H9 (cell line): ENCODE measurements around the gene LPAR6. TPM values are rescaled to one million over a fixed set of nuclear protein-coding genes. Genes with fewer than 3 reads are reported as not detected.

ENCODE experiments used
- DNase-seq: peaks from one replicate; pipeline ENCODE4 v3.0.0-alpha.2; 2017
- H2AFZ ChIP-seq: one replicate; pipeline ENCODE4 v1.6.1; 2013; ENCODE audit warnings: mild to moderate bottlenecking, low read length, control low read depth, moderate library complexity
- H2AK5ac ChIP-seq: 2 replicates; pipeline ENCODE4 v1.6.1; 2013; ENCODE audit warnings: low read length, control low read depth, mixed read lengths; ENCODE audit not compliant: insufficient read length
- H2BK120ac ChIP-seq: one replicate; pipeline ENCODE4 v1.6.1; 2013; ENCODE audit warnings: low read depth, mild to moderate bottlenecking, low read length, control low read depth, inconsistent platforms; ENCODE audit not compliant: poor library complexity, severe bottlenecking
- H2BK12ac ChIP-seq: 2 replicates; pipeline ENCODE4 v1.6.1; 2013; ENCODE audit warnings: low read length, control low read depth, mixed read lengths, low read depth; ENCODE audit not compliant: insufficient read length
- H2BK15ac ChIP-seq: 2 replicates; pipeline ENCODE4 v1.6.1; 2013; ENCODE audit warnings: low read depth, low read length, control low read depth
- H2BK20ac ChIP-seq: one replicate; pipeline ENCODE4 v1.6.1; 2013; ENCODE audit warnings: low read depth, mild to moderate bottlenecking, low read length, control low read depth, inconsistent platforms; ENCODE audit not compliant: poor library complexity, severe bottlenecking
- H2BK5ac ChIP-seq: 2 replicates; pipeline ENCODE4 v1.6.1; 2013; ENCODE audit warnings: low read length, control low read depth, mixed read lengths; ENCODE audit not compliant: insufficient read length
- H3K14ac ChIP-seq: 2 replicates; pipeline ENCODE4 v1.6.1; 2013; ENCODE audit warnings: low read length, control low read depth; ENCODE audit not compliant: insufficient read depth
- H3K18ac ChIP-seq: 2 replicates; pipeline ENCODE4 v1.6.1; 2013; ENCODE audit warnings: low read depth, mild to moderate bottlenecking, mixed read lengths, low read length, control low read depth; ENCODE audit not compliant: insufficient read length
- H3K23ac ChIP-seq: 2 replicates; pipeline ENCODE4 v1.6.1; 2013; ENCODE audit warnings: low read length, control low read depth, mixed read lengths, low read depth; ENCODE audit not compliant: insufficient read length
- H3K23me2 ChIP-seq: 2 replicates; pipeline ENCODE4 v1.6.1; 2013; ENCODE audit warnings: low read depth, mild to moderate bottlenecking, mixed read lengths, low read length, control low read depth; ENCODE audit not compliant: insufficient read length, poor library complexity, severe bottlenecking
- H3K27ac ChIP-seq: 2 replicates; pipeline ENCODE4 v1.5.1; 2013; ENCODE audit warnings: low read length, control low read depth, mixed read lengths, low read depth; ENCODE audit not compliant: insufficient read length
- H3K27me3 ChIP-seq: 2 replicates; pipeline ENCODE4 v1.6.1; 2013; ENCODE audit warnings: low read length, control low read depth, inconsistent platforms; ENCODE audit not compliant: insufficient read depth
- H3K4ac ChIP-seq: 2 replicates; pipeline ENCODE4 v1.6.1; 2013; ENCODE audit warnings: low read depth, mild to moderate bottlenecking, control low read depth, inconsistent platforms, low read length, moderate library complexity
- H3K4me1 ChIP-seq: 2 replicates; pipeline ENCODE4 v1.6.1; 2013; ENCODE audit warnings: low read length, control low read depth, inconsistent platforms; ENCODE audit not compliant: insufficient read depth
- H3K4me2 ChIP-seq: 2 replicates; pipeline ENCODE4 v1.6.1; 2013; ENCODE audit warnings: low read length, control low read depth, mixed read lengths; ENCODE audit not compliant: insufficient read length, insufficient read depth
- H3K56ac ChIP-seq: 2 replicates; pipeline ENCODE4 v1.6.1; 2013; ENCODE audit warnings: low read depth, mild to moderate bottlenecking, mixed read lengths, low read length, control low read depth; ENCODE audit not compliant: insufficient read length
- H3K79me1 ChIP-seq: 2 replicates; pipeline ENCODE4 v1.6.1; 2013; ENCODE audit warnings: low read depth, mild to moderate bottlenecking, moderate library complexity, low read length, control low read depth, inconsistent platforms; ENCODE audit not compliant: insufficient read depth, poor library complexity, severe bottlenecking
- H3K79me2 ChIP-seq: 2 replicates; pipeline ENCODE4 v1.6.1; 2013; ENCODE audit warnings: low read length, control low read depth, inconsistent platforms; ENCODE audit not compliant: insufficient read depth
- H3K9ac ChIP-seq: 2 replicates; pipeline ENCODE4 v1.6.1; 2013; ENCODE audit warnings: low read length, control low read depth, mixed read lengths; ENCODE audit not compliant: insufficient read length; ENCODE audit errors: extremely low read depth
- H3K9me3 ChIP-seq: one replicate; pipeline ENCODE4 v1.6.1; 2013; ENCODE audit warnings: low read depth, low read length, inconsistent platforms; ENCODE audit not compliant: control insufficient read depth
- H3T11ph ChIP-seq: one replicate; pipeline ENCODE4 v1.6.1; 2013; ENCODE audit warnings: mild to moderate bottlenecking, low read length, control low read depth, inconsistent platforms
- H4K20me1 ChIP-seq: one replicate; pipeline ENCODE4 v1.6.1; 2013; ENCODE audit not compliant: control insufficient read depth, insufficient read length, insufficient read depth
- H4K5ac ChIP-seq: 2 replicates; pipeline ENCODE4 v1.6.1; 2013; ENCODE audit warnings: low read depth, mild to moderate bottlenecking, mixed read lengths, low read length, control low read depth; ENCODE audit not compliant: insufficient read length
- H4K8ac ChIP-seq: replicated peaks from 2 replicates; pipeline ENCODE4 v1.6.1; 2013; ENCODE audit warnings: low read length, control low read depth, mixed read lengths, low read depth; ENCODE audit not compliant: insufficient read length
- H4K91ac ChIP-seq: 2 replicates; pipeline ENCODE4 v1.6.1; 2013; ENCODE audit warnings: low read depth, mild to moderate bottlenecking, moderate library complexity, mixed read lengths, low read length, control low read depth; ENCODE audit not compliant: insufficient read length
- H3K27ac Mint-ChIP-seq, 3 experiments: 2 replicates in 2 of 3; 3 replicates in 1 of 3; pipeline ENCODE4 v1.8.0; 2020 to 2021; ENCODE audit warnings: mixed read lengths in 3 of 3, mild to moderate bottlenecking in 1 of 3, moderate library complexity in 1 of 3
- H3K27me3 Mint-ChIP-seq: 2 replicates; pipeline ENCODE4 v1.8.0; 2021; ENCODE audit warnings: low read depth, mild to moderate bottlenecking, moderate library complexity, mixed read lengths
- H3K36me3 Mint-ChIP-seq, 3 experiments: 2 replicates in 2 of 3; 3 replicates in 1 of 3; pipeline ENCODE4 v1.8.0; 2020 to 2021; ENCODE audit warnings: low read depth in 3 of 3, mixed read lengths in 3 of 3; ENCODE audit not compliant: insufficient read depth in 1 of 3
- H3K4me1 Mint-ChIP-seq, 2 experiments: 2 replicates each; pipeline ENCODE4 v1.8.0; 2020; ENCODE audit warnings: mixed read lengths in 2 of 2
- H3K4me3 Mint-ChIP-seq, 2 experiments: 2 replicates in 1 of 2; 3 replicates in 1 of 2; pipeline ENCODE4 v1.8.0; 2020 to 2021; ENCODE audit warnings: mild to moderate bottlenecking in 2 of 2, mixed read lengths in 2 of 2, moderate library complexity in 1 of 2
- H3K9me3 Mint-ChIP-seq, 2 experiments: 2 replicates in 1 of 2; 3 replicates in 1 of 2; pipeline ENCODE4 v1.8.0; 2020; ENCODE audit warnings: mild to moderate bottlenecking in 2 of 2, mixed read lengths in 2 of 2, moderate library complexity in 1 of 2
- WGBS: extraction: QIAGEN DNeasy Blood & Tissue Kit; methylation state at CpG from one replicate; pipeline ENCODE4 v1.1.7; 2013; ENCODE audit warnings: missing lambda C conversion rate, low lambda C conversion rate, mixed read lengths; ENCODE audit not compliant: insufficient read length; ENCODE audit errors: extremely low coverage; 5-methylcytosine and 5-hydroxymethylcytosine counted together
- total RNA-seq: library from RNA; stranded (reverse); gene quantifications from 2 replicates; pipeline ENCODE4 v1.2.1, GENCODE V29; 2021
- TF ChIP-seq, protein P1 (sequence below): fragments of 200-600 bp; sonication (generic); conservative IDR thresholded peaks from 3 replicates; pipeline ENCODE4 v1.8.0; 2021; ENCODE audit warnings: antibody characterized with exemption, mild to moderate bottlenecking

The LPAR6 gene
- total RNA-seq, 1 experiment from 2014 or later = 4.2 TPM

DNA sequence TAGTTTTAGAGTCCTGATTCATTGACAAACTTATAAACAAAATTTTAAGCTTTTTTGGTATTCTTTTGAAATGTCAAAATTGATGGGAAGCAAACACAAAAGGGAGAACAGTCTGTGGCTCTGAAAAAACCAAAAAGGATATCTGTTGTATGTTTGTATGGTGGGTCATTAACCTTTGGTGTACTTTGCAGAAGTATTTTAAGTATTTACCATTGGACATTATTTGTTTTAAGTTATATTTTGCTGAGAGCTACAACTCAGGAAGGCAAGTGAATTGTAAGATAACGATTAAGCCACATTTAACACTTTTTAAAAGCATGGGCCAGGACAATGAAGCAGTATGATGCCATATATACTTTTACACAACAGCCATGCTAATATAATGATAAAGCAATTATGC is 15.2 kb downstream of the LPAR6 start:
- H3K27ac ChIP-seq = no peak overlapping the region
- H3K9ac ChIP-seq = no peak overlapping the region
- no peaks in the 10 kb centered on the region for H4K20me1 ChIP-seq
- H3K27ac Mint-ChIP-seq = no peak overlapping the region
- H2BK12ac ChIP-seq = no peak overlapping the region
- no peak overlapping the region for H3K56ac ChIP-seq
- no peak overlapping the region for H4K91ac ChIP-seq
- no peak overlapping the region for H2BK15ac ChIP-seq
- H3T11ph ChIP-seq = no peak overlapping the region
- H3K79me2 ChIP-seq = no peaks in the 10 kb centered on the region
- H3K23ac ChIP-seq = no peak overlapping the region
- peaks cover 12 to 20% of the 10 kb centered on the region in 2 experiments for H3K9me3 Mint-ChIP-seq
- H3K4me1 ChIP-seq = no peaks in the 10 kb centered on the region
- no peak overlapping the region for H2BK5ac ChIP-seq
- no peak overlapping the region for H3K14ac ChIP-seq
- H2AFZ ChIP-seq = no peak overlapping the region
- no peak overlapping the region for H3K4ac ChIP-seq
- peaks cover 18 to 31% (median 29%) of the 10 kb centered on the region in 3 experiments for H3K36me3 Mint-ChIP-seq
- no peaks in the 10 kb centered on the region for H3K4me1 Mint-ChIP-seq
- H4K5ac ChIP-seq = no peak overlapping the region
- no peak overlapping the region for H2AK5ac ChIP-seq
- H3K4me2 ChIP-seq = no peak overlapping the region
- H3K9me3 ChIP-seq = no peaks in the 10 kb centered on the region
- H2BK120ac ChIP-seq = no peak overlapping the region
- TF ChIP-seq, protein P1, sequence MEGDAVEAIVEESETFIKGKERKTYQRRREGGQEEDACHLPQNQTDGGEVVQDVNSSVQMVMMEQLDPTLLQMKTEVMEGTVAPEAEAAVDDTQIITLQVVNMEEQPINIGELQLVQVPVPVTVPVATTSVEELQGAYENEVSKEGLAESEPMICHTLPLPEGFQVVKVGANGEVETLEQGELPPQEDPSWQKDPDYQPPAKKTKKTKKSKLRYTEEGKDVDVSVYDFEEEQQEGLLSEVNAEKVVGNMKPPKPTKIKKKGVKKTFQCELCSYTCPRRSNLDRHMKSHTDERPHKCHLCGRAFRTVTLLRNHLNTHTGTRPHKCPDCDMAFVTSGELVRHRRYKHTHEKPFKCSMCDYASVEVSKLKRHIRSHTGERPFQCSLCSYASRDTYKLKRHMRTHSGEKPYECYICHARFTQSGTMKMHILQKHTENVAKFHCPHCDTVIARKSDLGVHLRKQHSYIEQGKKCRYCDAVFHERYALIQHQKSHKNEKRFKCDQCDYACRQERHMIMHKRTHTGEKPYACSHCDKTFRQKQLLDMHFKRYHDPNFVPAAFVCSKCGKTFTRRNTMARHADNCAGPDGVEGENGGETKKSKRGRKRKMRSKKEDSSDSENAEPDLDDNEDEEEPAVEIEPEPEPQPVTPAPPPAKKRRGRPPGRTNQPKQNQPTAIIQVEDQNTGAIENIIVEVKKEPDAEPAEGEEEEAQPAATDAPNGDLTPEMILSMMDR = no peak
- H3K27me3 Mint-ChIP-seq = no peaks in the 10 kb centered on the region
- no peak overlapping the region for H4K8ac ChIP-seq
- no peak overlapping the region for H2BK20ac ChIP-seq
- WGBS = no CpG with 5 or more reads among the region's 1 CpG
- H3K4me3 Mint-ChIP-seq = no peak overlapping the region
- no peak for DNase-seq
- no peak overlapping the region for H3K18ac ChIP-seq
- no peaks in the 10 kb centered on the region for H3K23me2 ChIP-seq
- H3K27me3 ChIP-seq = no peaks in the 10 kb centered on the region
- H3K79me1 ChIP-seq = no peaks in the 10 kb centered on the region
